GM18909 (cell line): ENCODE data around the gene WASF2.

Experiments used
- ATAC-seq: cut with Tn5 transposase; IDR thresholded peaks from one replicate; pipeline ENCODE4 v1.9.1; 2021; ENCODE audit warnings: mild to moderate bottlenecking; ENCODE audit not compliant: unreplicated experiment, poor library complexity

The WASF2 gene

GRCh38 chr1:27383661-27384060, 106.3 kb downstream of the WASF2 start:
- no peak for ATAC-seq

- ATAC-seq = no peak
Observed at GRCh38 chr1:27383039-27383605, 106.8 kb downstream of the WASF2 start, which contains the start of gene CD164L2. Gene CD164L2, minus strand, starts transcription at chr1:27383333. Its CDS starts 94 bp downstream, at chr1:27383239.

GRCh38 chr1:27381969-27382762, 107.8 kb downstream of the WASF2 start:
- no peak for ATAC-seq

- no peak for ATAC-seq
Observed at GRCh38 chr1:27380766-27381733, 108.9 kb downstream of the WASF2 start.

GRCh38 chr1:27380224-27380623, 109.7 kb downstream of the WASF2 start:
- no peak for ATAC-seq

- no peak for ATAC-seq
Observed at GRCh38 chr1:27379564-27380122, 110.3 kb downstream of the WASF2 start.

GRCh38 chr1:27377760-27378495, 112.0 kb downstream of the WASF2 start:
- no peak for ATAC-seq

GRCh38 chr1:27374362-27375086, 115.4 kb downstream of the WASF2 start, which contains the start of gene FCN3:
Gene FCN3, minus strand, starts transcription at chr1:27374824. Its CDS starts 6 bp downstream, at chr1:27374818.
- no peak for ATAC-seq

GRCh38 chr1:27372808-27373690, 116.9 kb downstream of the WASF2 start:
- ATAC-seq = no peak

GRCh38 chr1:27372022-27372807, 117.8 kb downstream of the WASF2 start:
- no peak for ATAC-seq

GRCh38 chr1:27368869-27369582, 120.9 kb downstream of the WASF2 start:
- ATAC-seq = no peak

GRCh38 chr1:27367160-27367650, 122.8 kb downstream of the WASF2 start:
- no peak for ATAC-seq

- peak; percentile 31 for ATAC-seq
Observed at GRCh38 chr1:27366411-27367159, 123.4 kb downstream of the WASF2 start, which contains the start of gene MAP3K6. Gene MAP3K6, minus strand, starts transcription at chr1:27366961. Its CDS starts 364 bp downstream, at chr1:27366597.

- ATAC-seq = peak; percentile 43
Observed at GRCh38 chr1:27366113-27366410, 123.9 kb downstream of the WASF2 start.

GRCh38 chr1:27365372-27366112, 124.4 kb downstream of the WASF2 start:
- peak; percentile 46 for ATAC-seq
